Tibial nerve (tissue), 4 donors: ENCODE data around the gene ANKRD39.

Experiments
- CTCF ChIP-seq, 5 experiments: fragments of 200-600 bp in 3 of 5; fragments of 450-650 bp in 2 of 5; sonication (generic) in 3 of 5; IDR thresholded peaks; one replicate each; pipeline ENCODE4 v1.5.1; 2016 to 2019; ENCODE audit warnings: antibody characterized with exemption in 5 of 5, mild to moderate bottlenecking in 3 of 5, moderate library complexity in 2 of 5
- EP300 ChIP-seq, 2 donors: sonication (generic); formaldehyde crosslinking; IDR thresholded peaks; one replicate each; pipeline ENCODE4 v1.6.1; 2017; ENCODE audit warnings: antibody characterized with exemption in 2 of 2, mild to moderate bottlenecking in 1 of 2
- POLR2A ChIP-seq, 2 donors: fragments of 450-650 bp; IDR thresholded peaks; one replicate each; pipeline ENCODE4 v1.6.1; 2017; ENCODE audit warnings: antibody characterized with exemption in 2 of 2, mild to moderate bottlenecking in 2 of 2, moderate library complexity in 2 of 2

GRCh38 chr2:96821113-96821675 is 36.6 kb downstream of the ANKRD39 start:
- TF ChIP-seq POLR2A (IDR thresholded peaks at IDR 0.05) (no peak), CTCF (IDR thresholded peaks at IDR 0.05) (no peak), EP300 (IDR thresholded peaks at IDR 0.05) (no peak)
